ENCODE measurements around the gene NFKBIB.
"Not testable (repeated sequence)": the region's sequence is repeated elsewhere in the genome, so short reads cannot be mapped to it uniquely, and the experiment has no call there.

NFKBIB gene

GRCh38 chr19:38877781-38878574, 21.8 kb upstream of the NFKBIB start, which contains the start of gene RINL:
TSS of gene RINL (minus strand) at chr19:38878275. CDS start at chr19:38876742, 1,533 bp downstream.
- H3K4me3 ChIP-seq (ENCODE audit: low read depth, low read length) = peak within 1 kb of the TSS; percentile 78
- peak; percentile 85 for DNase-seq (ENCODE audit: low read depth)
- TF ChIP-seq, protein P1, sequence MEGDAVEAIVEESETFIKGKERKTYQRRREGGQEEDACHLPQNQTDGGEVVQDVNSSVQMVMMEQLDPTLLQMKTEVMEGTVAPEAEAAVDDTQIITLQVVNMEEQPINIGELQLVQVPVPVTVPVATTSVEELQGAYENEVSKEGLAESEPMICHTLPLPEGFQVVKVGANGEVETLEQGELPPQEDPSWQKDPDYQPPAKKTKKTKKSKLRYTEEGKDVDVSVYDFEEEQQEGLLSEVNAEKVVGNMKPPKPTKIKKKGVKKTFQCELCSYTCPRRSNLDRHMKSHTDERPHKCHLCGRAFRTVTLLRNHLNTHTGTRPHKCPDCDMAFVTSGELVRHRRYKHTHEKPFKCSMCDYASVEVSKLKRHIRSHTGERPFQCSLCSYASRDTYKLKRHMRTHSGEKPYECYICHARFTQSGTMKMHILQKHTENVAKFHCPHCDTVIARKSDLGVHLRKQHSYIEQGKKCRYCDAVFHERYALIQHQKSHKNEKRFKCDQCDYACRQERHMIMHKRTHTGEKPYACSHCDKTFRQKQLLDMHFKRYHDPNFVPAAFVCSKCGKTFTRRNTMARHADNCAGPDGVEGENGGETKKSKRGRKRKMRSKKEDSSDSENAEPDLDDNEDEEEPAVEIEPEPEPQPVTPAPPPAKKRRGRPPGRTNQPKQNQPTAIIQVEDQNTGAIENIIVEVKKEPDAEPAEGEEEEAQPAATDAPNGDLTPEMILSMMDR (IDR thresholded peaks at IDR 0.05; ENCODE audit: insufficient read depth, low read depth, low read length, missing control alignments) = no peak

DNA sequence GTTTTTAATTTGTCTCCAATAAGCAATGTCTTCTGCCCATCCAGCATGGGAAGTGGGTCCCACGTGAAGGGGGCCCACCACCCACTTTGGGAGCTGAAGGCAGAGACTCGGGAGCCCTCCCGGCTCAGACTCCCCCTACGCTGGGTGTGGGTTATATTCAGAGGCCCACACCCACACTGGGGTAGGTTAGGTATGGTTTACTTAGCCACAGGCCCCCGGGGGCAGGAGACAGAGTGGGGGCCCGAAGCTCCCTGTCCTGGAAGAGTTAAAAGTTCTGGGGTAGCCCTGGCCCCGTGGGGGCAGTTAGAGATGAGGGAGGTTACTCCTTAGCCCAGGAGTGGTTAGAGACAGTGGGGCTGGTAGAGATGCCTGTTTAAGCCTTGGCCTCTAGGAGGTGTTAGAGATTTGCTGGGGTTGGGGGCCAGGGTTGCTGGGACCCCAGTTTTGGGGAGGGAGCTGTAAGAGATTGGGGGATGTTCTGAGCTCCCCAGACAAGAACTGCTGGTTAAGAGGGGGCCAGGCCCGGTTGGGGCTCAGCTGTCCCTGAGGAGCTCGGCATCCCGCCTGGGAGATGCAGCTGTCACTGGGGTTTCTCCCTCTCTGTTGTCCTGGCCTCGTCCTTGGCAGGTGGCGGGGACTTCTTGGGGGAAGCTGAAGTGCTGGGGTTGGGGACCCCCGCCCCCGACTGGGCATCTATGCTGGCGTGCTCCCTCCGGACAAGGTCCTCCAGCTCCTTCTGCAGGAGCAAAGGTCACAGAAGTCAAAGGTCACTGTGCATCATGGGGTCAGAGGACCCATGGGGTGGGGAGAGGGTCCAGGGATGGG, 21.0 kb upstream of the NFKBIB start:
- H3K4me3 ChIP-seq (ENCODE audit: low read depth, low read length) = peak overlapping the region; percentile 78
- no peak for DNase-seq (ENCODE audit: low read depth)
- TF ChIP-seq, protein P1 (IDR thresholded peaks at IDR 0.05; ENCODE audit: insufficient read depth, low read depth, low read length, missing control alignments) = peak; percentile 14

DNA sequence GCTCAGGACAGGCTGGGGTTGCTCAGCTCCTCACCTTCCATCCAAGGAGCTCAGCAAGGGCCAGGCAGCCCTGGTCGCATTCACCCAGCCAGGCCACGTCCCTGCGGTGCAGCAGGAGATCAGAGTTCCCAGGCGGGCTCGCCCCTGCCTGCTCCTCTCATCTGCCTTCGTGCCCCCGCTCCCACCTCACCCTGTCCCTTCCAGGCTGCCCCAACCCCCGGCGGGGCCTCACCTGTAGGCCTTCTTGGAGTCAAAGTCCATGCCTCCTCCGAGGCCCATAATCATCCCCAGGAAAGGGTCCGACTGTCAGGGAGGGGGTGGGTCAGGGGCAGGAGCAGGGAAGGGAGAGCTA, 20.4 kb upstream of the NFKBIB start:
- TF ChIP-seq, protein P1 (IDR thresholded peaks at IDR 0.05; ENCODE audit: insufficient read depth, low read depth, low read length, missing control alignments) = no peak
- H3K4me3 ChIP-seq (ENCODE audit: low read depth, low read length) = no peak overlapping the region
- DNase-seq (ENCODE audit: low read depth) = no peak

DNA sequence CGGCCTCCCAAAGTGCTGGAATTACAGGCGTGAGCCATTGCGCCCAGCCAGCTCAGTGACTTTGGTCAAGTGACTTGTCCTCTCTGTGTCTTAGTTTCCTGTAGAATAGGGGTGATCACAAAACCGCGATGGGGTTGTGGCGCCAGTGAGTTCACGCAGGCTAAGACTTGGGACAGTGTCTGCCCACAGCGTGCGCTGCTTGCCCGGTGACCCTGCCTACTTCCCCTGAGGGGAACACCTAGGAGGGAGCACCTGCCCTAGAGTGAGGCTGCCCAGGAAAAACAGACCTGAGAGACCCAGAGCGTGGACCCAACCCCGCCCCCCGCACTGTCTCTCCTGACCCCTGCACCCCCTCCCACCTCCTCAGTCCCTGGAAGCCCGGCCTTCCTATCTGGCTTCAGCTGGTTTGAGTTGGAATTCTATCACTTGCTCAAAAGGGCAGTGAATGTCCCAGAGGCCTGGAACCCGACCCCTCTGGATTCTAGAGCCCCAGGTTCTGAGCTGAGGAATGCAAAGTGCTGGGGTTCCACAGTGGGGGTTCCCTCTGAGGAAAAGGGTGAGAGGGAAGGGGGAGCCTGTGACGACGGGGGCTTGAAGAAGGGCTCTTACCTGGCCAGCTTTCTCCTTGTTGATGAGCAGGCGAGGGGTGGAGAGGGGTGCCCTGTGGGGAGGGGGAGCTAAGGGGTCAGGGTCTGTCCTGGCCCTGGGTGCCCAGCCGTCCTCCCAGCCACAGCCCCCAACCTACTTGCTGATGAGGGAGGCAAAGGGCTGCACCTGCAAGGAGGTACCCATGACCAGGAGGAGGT, 19.5 kb upstream of the NFKBIB start:
- H3K4me3 ChIP-seq (ENCODE audit: low read depth, low read length) = no peak overlapping the region
- TF ChIP-seq, protein P1 (IDR thresholded peaks at IDR 0.05; ENCODE audit: insufficient read depth, low read depth, low read length, missing control alignments) = no peak
- DNase-seq (ENCODE audit: low read depth) = no peak

- TF ChIP-seq, protein P1 (IDR thresholded peaks at IDR 0.05; ENCODE audit: insufficient read depth, low read depth, low read length, missing control alignments) = no peak
- no peak overlapping the region for H3K4me3 ChIP-seq (ENCODE audit: low read depth, low read length)
- DNase-seq (ENCODE audit: low read depth) = no peak
Measured at GRCh38 chr19:38880882-38881609, 18.7 kb upstream of the NFKBIB start.

- no peak overlapping the region for H3K4me3 ChIP-seq (ENCODE audit: low read depth, low read length)
- DNase-seq (ENCODE audit: low read depth) = no peak
- TF ChIP-seq, protein P1 (IDR thresholded peaks at IDR 0.05; ENCODE audit: insufficient read depth, low read depth, low read length, missing control alignments) = no peak
Measured at GRCh38 chr19:38883286-38883685, 16.5 kb upstream of the NFKBIB start.

GRCh38 chr19:38884691-38885090, 15.1 kb upstream of the NFKBIB start:
- not testable (repeated sequence) for H3K4me3 ChIP-seq (ENCODE audit: low read depth, low read length); DNase-seq (ENCODE audit: low read depth)

Measured in GM12865 (cell line).